CMK (cell line): ENCODE measurements around the gene NR2C2AP.

ENCODE experiments used
- DNase-seq: peaks from one replicate; pipeline ENCODE4 v3.0.0-alpha.2; 2010; ENCODE audit warnings: low read depth

NR2C2AP gene

GRCh38 chr19:19214892-19215291 lies 11.7 kb upstream of the NR2C2AP start:
- DNase-seq = no peak

- no peak for DNase-seq
Measured at GRCh38 chr19:19214159-19214490, 10.9 kb upstream of the NR2C2AP start.

GRCh38 chr19:19213426-19214158 lies 10.4 kb upstream of the NR2C2AP start:
- DNase-seq = no peak

GRCh38 chr19:19212916-19213315 lies 9.7 kb upstream of the NR2C2AP start:
- DNase-seq = no peak

GRCh38 chr19:19211499-19212420 lies 8.5 kb upstream of the NR2C2AP start, which contains the start of gene NCAN:
Gene NCAN (plus strand): TSS chr19:19211958. CDS start chr19:19216954, 4,996 bp downstream.
- DNase-seq = no peak

GRCh38 chr19:19209372-19209771 lies 6.2 kb upstream of the NR2C2AP start:
- DNase-seq = no peak

GRCh38 chr19:19207637-19208572 lies 4.7 kb upstream of the NR2C2AP start:
- DNase-seq = no peak

GRCh38 chr19:19206938-19207337 lies 3.7 kb upstream of the NR2C2AP start:
- DNase-seq = no peak

GRCh38 chr19:19205416-19206410 lies 2.5 kb upstream of the NR2C2AP start:
- DNase-seq = no peak

GRCh38 chr19:19204181-19204580 lies 967 bp upstream of the NR2C2AP start:
- DNase-seq = no peak

- DNase-seq = no peak
Measured at GRCh38 chr19:19202707-19203011, 555 bp downstream of the NR2C2AP start.

- DNase-seq = no peak
Measured at GRCh38 chr19:19201697-19202630, 1.2 kb downstream of the NR2C2AP start.

GRCh38 chr19:19193926-19194325 lies 9.3 kb downstream of the NR2C2AP start:
- DNase-seq = no peak

- DNase-seq = no peak
Measured at GRCh38 chr19:19192910-19193423, 10.2 kb downstream of the NR2C2AP start.

- DNase-seq = peak; percentile 95
Measured at GRCh38 chr19:19192078-19192882, 10.9 kb downstream of the NR2C2AP start, which contains the start of the genes BORCS8 and RFXANK. Gene BORCS8 (minus strand): TSS chr19:19192152. CDS start chr19:19192117, 35 bp downstream. Gene RFXANK (plus strand): TSS chr19:19192258. CDS start chr19:19193947, 1,689 bp downstream.

- no peak for DNase-seq
Measured at GRCh38 chr19:19191768-19192077, 11.5 kb downstream of the NR2C2AP start.

GRCh38 chr19:19186742-19187141 lies 16.5 kb downstream of the NR2C2AP start:
- DNase-seq = no peak

- DNase-seq = peak; percentile 62
Measured at GRCh38 chr19:19185853-19186740, 17.1 kb downstream of the NR2C2AP start.
